Articular chondrocyte of knee joint (primary cell): ENCODE results near the gene PLXNB3. TPM values are rescaled to one million over a fixed set of nuclear protein-coding genes. Genes with fewer than 3 reads are reported as not detected.

Experiments
- total RNA-seq: library from RNA; depleted of rRNA; stranded (reverse); fragments of >200 nt; gene quantifications from 2 replicates; pipeline ENCODE4 v1.2.3, GENCODE V29; 2012

Gene PLXNB3
- total RNA-seq, result 4.7 and 5.0 TPM in 2 replicates

DNA sequence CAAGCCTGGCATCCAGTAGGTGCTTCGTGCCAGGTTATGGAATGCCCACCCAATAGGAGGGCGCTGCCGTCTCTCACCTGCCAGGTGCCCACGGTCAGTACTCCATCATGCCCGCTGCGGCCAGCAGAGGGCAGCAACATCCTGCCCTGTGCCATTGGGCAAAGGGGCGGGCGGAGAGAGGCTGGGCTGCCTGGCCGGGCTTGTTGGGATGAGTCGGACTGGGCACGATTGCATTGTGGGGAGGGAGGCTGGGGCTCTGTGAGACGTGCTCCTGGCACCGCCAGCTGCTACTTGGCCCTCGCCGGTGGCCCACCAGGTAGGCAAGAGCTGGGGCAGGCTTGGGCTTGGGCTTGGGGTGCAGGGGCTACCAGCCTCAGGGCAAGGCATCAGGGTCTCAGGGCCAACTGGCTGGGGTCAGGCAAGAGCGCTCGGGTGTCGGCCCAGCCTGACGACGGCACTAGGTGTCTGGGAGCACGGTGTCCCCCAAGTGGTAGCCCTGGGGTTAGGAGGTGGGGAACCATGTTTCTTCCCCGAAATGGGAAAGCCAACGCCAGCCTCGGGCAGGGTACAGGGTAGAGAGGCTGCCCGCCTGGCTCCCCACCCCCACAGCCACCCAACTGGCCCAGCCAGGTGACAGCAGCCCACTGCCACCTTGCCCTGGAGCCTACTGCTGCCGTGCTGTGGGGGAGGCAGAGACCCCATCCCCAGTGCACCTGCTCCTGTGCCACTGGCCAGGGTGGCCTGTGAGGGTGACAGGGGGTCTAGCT is at the start of gene PLXNB3:
Gene PLXNB3 (plus strand): TSS at position 261 of the 767 bp plus-strand sequence. CDS start 1,287 bp downstream, outside the sequence.

DNA sequence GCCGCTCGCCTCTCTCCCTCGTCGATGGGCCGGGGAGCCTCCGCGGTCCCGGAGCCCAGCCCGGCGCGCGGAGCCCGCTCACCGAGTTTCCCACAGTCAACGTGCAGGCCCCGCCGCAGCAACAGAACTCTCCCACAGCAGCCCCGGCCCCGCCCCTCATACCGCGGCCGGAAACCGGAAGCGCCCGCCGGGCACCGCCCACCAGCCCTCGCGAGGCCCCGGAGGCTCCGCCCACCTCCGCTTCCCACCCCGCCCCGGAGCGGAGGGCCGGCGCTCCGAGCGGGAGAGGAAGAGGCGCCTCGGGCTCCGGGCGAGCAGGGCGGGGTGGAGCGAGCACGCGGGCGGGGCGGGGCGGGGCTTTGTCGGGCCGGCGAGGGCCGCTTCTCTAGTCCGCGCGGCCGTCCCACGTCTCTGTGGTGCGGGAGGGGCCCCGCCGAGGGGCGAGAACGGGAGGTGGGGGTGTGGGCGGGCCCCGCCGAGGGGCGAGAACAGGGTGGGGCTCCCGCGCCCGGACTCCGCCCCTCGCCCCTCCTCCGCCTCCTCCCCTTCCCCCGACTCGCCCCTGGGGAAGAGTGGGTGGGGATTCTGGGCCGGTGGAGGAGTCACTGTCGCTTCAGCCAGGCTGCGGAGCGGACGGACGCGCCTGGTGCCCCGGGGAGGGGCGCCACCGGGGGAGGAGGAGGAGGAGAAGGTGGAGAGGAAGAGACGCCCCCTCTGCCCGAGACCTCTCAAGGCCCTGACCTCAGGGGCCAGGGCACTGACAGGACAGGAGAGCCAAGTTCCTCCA is 39.6 kb upstream of the PLXNB3 start, which contains the start of the genes ABCD1 and BCAP31:
Gene ABCD1 (plus strand): TSS at position 605 of the 787 bp plus-strand sequence. CDS start 411 bp downstream, outside the sequence.
Gene BCAP31 (minus strand): TSS at position 136 of the 787 bp plus-strand sequence. CDS start 1,143 bp downstream, outside the sequence.

DNA sequence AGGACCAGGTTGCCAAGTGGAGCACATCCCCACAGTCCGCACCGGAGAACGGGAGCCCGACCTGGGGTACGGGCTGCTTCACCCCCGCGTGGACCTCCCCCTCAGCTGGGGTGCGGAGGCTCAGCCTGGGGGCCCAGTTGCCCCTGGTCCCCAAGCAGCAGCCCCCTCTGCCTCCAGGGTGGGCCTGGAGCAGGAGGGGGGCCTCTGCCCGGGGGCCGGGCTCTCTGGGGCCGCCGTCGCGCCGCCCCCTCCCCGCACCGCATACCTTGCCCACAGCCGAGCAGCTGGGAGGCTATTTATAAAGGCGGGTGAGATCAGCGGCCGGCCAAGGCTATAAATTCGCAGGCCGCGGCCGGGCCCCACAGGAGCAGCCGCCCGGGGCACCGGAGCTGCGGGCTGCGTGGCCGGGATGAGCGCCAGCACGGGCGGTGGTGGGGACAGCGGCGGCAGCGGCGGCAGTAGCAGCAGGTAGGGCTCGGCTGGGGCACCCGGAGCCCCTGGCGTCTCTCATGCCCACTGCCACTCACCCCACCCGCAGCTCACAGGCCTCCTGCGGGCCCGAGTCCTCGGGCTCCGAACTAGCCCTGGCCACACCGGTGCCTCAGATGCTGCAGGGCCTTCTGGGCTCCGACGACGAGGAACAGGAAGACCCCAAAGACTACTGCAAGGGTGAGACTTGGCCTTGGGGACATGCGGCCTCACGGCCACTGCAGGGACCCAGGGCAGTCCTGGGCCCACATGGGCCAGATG is 16.8 kb downstream of the PLXNB3 start, which contains the start of gene SRPK3:
Gene SRPK3 (plus strand): TSS at position 364 of the 750 bp plus-strand sequence. CDS start 46 bp downstream, at position 410.

GRCh38 chrX:153794018-153794896 is 30.2 kb downstream of the PLXNB3 start, which contains the start of the genes IDH3G and SSR4:
TSS of gene IDH3G (minus strand) at chrX:153794375. CDS start at chrX:153794326, 49 bp downstream.
TSS of gene SSR4 (plus strand) at chrX:153794668. CDS start at chrX:153794688, 20 bp downstream.

Other genes starting within 250 kb of the PLXNB3 start
- gene ATP2B3, start 246.6 kb upstream of the PLXNB3 start, total RNA-seq, result under 0.01 and 0.32 TPM in 2 replicates
- 18.2 and 23.9 TPM in 2 replicates for gene CCNQ, start 165.1 kb upstream of the PLXNB3 start, total RNA-seq
- not detected in 2 replicates for gene DUSP9, start 117.0 kb upstream of the PLXNB3 start, total RNA-seq
- gene PNCK, start 90.4 kb upstream of the PLXNB3 start, total RNA-seq, result 0.39 and 0.65 TPM in 2 replicates
- gene SLC6A8, start 76.3 kb upstream of the PLXNB3 start, total RNA-seq, result 14.9 and 22.5 TPM in 2 replicates
- 114 and 131 TPM in 2 replicates for gene BCAP31, start 39.9 kb upstream of the PLXNB3 start, total RNA-seq
- 13.2 and 13.3 TPM in 2 replicates for gene ABCD1, start 39.4 kb upstream of the PLXNB3 start, total RNA-seq
- gene SRPK3, start 16.8 kb downstream of the PLXNB3 start, total RNA-seq, result 0.65 TPM in 2 replicates
- 41.1 and 41.8 TPM in 2 replicates for gene IDH3G, start 30.1 kb downstream of the PLXNB3 start, total RNA-seq
- 170 and 202 TPM in 2 replicates for gene SSR4, start 30.4 kb downstream of the PLXNB3 start, total RNA-seq
- gene PDZD4, start 66.3 kb downstream of the PLXNB3 start, total RNA-seq, result 0.78 and 0.97 TPM in 2 replicates
- 0.43 and 0.52 TPM in 2 replicates for gene L1CAM, start 121.9 kb downstream of the PLXNB3 start, total RNA-seq
- not detected in 2 replicates for gene AVPR2, start 140.4 kb downstream of the PLXNB3 start, total RNA-seq
- 1.2 and 1.7 TPM in 2 replicates for gene ARHGAP4, start 162.0 kb downstream of the PLXNB3 start, total RNA-seq
- gene NAA10, start 170.8 kb downstream of the PLXNB3 start, total RNA-seq, result 46.7 and 47.6 TPM in 2 replicates
- 5.1 and 7.7 TPM in 2 replicates for gene RENBP, start 180.4 kb downstream of the PLXNB3 start, total RNA-seq
- gene HCFC1, start 207.6 kb downstream of the PLXNB3 start, total RNA-seq, result 21.5 and 26.9 TPM in 2 replicates
- 5.1 and 5.7 TPM in 2 replicates for gene TMEM187, start 208.5 kb downstream of the PLXNB3 start, total RNA-seq